ENCODE measurements around the gene NUDT11. TPM values are rescaled to one million over a fixed set of nuclear protein-coding genes. Genes with fewer than 3 reads are reported as not detected.
"Not testable (repeated sequence)": the region's sequence is repeated elsewhere in the genome, so short reads cannot be mapped to it uniquely, and the experiment has no call there.

NUDT11 gene
- 18.6 TPM for polyA plus RNA-seq (2012; ENCODE audit: insufficient read depth, insufficient read length)

- DNase-seq (ENCODE audit: low read depth, low spot score), result peak; percentile 27
- H3K4me3 ChIP-seq (ENCODE audit: low read length), result peak within 1 kb of the TSS; percentile 58
Observed at GRCh38 chrX:51496501-51497291, at the start of gene NUDT11. Gene NUDT11 (minus strand): TSS chrX:51496592. CDS start chrX:51496444, 148 bp downstream.

- no peak for DNase-seq (ENCODE audit: low read depth, low spot score)
- H3K4me3 ChIP-seq (ENCODE audit: low read length), result no peak overlapping the region
Observed at GRCh38 chrX:51520393-51520792, 24.0 kb upstream of the NUDT11 start.

GRCh38 chrX:51519131-51519530 lies 22.7 kb upstream of the NUDT11 start:
- H3K4me3 ChIP-seq (ENCODE audit: low read length); DNase-seq (ENCODE audit: low read depth, low spot score): not testable (repeated sequence)

- no peak overlapping the region for H3K4me3 ChIP-seq (ENCODE audit: low read length)
- DNase-seq (ENCODE audit: low read depth, low spot score), result no peak
Observed at GRCh38 chrX:51507551-51507950, 11.2 kb upstream of the NUDT11 start.

- peak overlapping the region; percentile 58 for H3K4me3 ChIP-seq (ENCODE audit: low read length)
- DNase-seq (ENCODE audit: low read depth, low spot score), result peak; percentile 21
Observed at GRCh38 chrX:51495701-51496488, 497 bp downstream of the NUDT11 start.

- H3K4me3 ChIP-seq (ENCODE audit: low read length), result no peak overlapping the region
- DNase-seq (ENCODE audit: low read depth, low spot score), result peak; percentile 10
Observed at GRCh38 chrX:51494409-51494808, 2.0 kb downstream of the NUDT11 start.

GRCh38 chrX:51487960-51488267 lies 8.5 kb downstream of the NUDT11 start:
- H3K4me3 ChIP-seq (ENCODE audit: low read length), result no peak overlapping the region
- DNase-seq (ENCODE audit: low read depth, low spot score), result no peak

GRCh38 chrX:51484616-51485015 lies 11.8 kb downstream of the NUDT11 start:
- no peak for DNase-seq (ENCODE audit: low read depth, low spot score)
- no peak overlapping the region for H3K4me3 ChIP-seq (ENCODE audit: low read length)

- H3K4me3 ChIP-seq (ENCODE audit: low read length); DNase-seq (ENCODE audit: low read depth, low spot score): not testable (repeated sequence)
Observed at GRCh38 chrX:51482411-51482810, 14.0 kb downstream of the NUDT11 start.

GRCh38 chrX:51476930-51477329 lies 19.5 kb downstream of the NUDT11 start:
- DNase-seq (ENCODE audit: low read depth, low spot score), result no peak
- no peak overlapping the region for H3K4me3 ChIP-seq (ENCODE audit: low read length)

- H3K4me3 ChIP-seq (ENCODE audit: low read length), result no peak overlapping the region
- DNase-seq (ENCODE audit: low read depth, low spot score), result no peak
Observed at GRCh38 chrX:51463322-51463721, 33.1 kb downstream of the NUDT11 start.

GRCh38 chrX:51461053-51462044 lies 35.0 kb downstream of the NUDT11 start:
- peak; percentile 42 for DNase-seq (ENCODE audit: low read depth, low spot score)
- H3K4me3 ChIP-seq (ENCODE audit: low read length), result no peak overlapping the region

- no peak overlapping the region for H3K4me3 ChIP-seq (ENCODE audit: low read length)
- DNase-seq (ENCODE audit: low read depth, low spot score), result peak; percentile 9
Observed at GRCh38 chrX:51459125-51459524, 37.3 kb downstream of the NUDT11 start.

- H3K4me3 ChIP-seq (ENCODE audit: low read length), result no peak overlapping the region
- no peak for DNase-seq (ENCODE audit: low read depth, low spot score)
Observed at GRCh38 chrX:51456814-51457213, 39.6 kb downstream of the NUDT11 start.

- no peak for DNase-seq (ENCODE audit: low read depth, low spot score)
- no peak overlapping the region for H3K4me3 ChIP-seq (ENCODE audit: low read length)
Observed at GRCh38 chrX:51456246-51456645, 40.1 kb downstream of the NUDT11 start.

- DNase-seq (ENCODE audit: low read depth, low spot score), result no peak
- H3K4me3 ChIP-seq (ENCODE audit: low read length), result no peak overlapping the region
Observed at GRCh38 chrX:51440365-51440764, 56.0 kb downstream of the NUDT11 start.
